ENCODE measurements around the gene EPM2AIP1. TPM values are rescaled to one million over a fixed set of nuclear protein-coding genes. Genes with fewer than 3 reads are reported as not detected.

The EPM2AIP1 gene
- total RNA-seq, 2 experiments from 2014 or later: 31.7 to 35.7 TPM

DNA sequence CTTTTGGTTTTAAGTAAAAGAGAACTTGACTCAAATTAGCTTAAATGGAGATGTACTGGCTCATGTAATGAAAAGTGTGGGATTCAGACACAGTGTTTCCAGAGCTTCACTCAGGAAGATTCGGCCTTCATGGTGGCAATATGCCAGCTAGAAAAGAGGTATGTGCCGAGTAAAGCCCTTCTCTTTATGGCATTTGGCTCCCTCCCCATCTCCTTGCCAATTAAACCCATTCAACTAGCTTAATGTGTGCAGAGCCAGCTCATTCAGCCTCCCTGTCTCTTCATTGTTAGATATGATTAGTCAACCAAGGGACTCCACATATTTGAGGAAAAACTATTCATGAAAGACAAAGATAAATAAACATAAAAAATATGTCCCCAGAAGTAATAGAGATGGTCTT, 33.1 kb downstream of the EPM2AIP1 start:
- Histone ChIP-seq H3K79me2 (ENCODE audit: insufficient read depth, low read depth, low read length) (no peaks in the 10 kb centered on the region), H3K9me2 (ENCODE audit: insufficient read depth, low read length) (no peaks in the 10 kb centered on the region), H3K4me1 (ENCODE audit: insufficient read depth, low read length, poor library complexity, severe bottlenecking) (peaks cover 19% of the 10 kb centered on the region), H3K4me2 (ENCODE audit: low read length) (no peak overlapping the region), H3K36me3 (ENCODE audit: insufficient read depth, low read length) (no peaks in the 10 kb centered on the region), H4K20me1 (ENCODE audit: insufficient read depth, low read length) (no peaks in the 10 kb centered on the region), H3K27ac (ENCODE audit: low read depth, low read length, poor library complexity, severe bottlenecking) (no peak overlapping the region), H3K9me3 (ENCODE audit: low read length) (no peaks in the 10 kb centered on the region), H3K4me3 (ENCODE audit: low read depth, low read length, poor library complexity, severe bottlenecking) (no peak overlapping the region), H2AFZ (ENCODE audit: low read length) (no peak overlapping the region)
- no peak for DNase-seq (ENCODE audit: low spot score)
- intact Hi-C loops (cut with micrococcal nuclease; ENCODE audit: unreplicated experiment): loop anchor here (2.0 kb wide), 2 partner anchors 91 to 231 kb away; no protein-coding TSS in a partner anchor
- POLR2A ChIA-PET: interaction anchor here (0.6 to 2.2 kb wide), 12 partner anchors 10 to 286 kb away, joined by 3 to 10 read pairs (median 6); partner anchors contain the start of genes EPM2AIP1 and MLH1
- no TSS peak for BruUV-seq (replicated peaks)
- CTCF ChIA-PET (ENCODE audit: unreplicated experiment): interaction anchor here (1.7 kb wide), 1 partner anchor 93 kb away, joined by 6 read pairs; no protein-coding TSS in a partner anchor
- TF ChIP-seq CTCF (conservative IDR thresholded peaks at IDR 0.05; ENCODE audit: low read length) (no peak), EZH2phosphoT487 (IDR thresholded peaks at IDR 0.05; ENCODE audit: borderline replicate concordance, low read depth, low read length) (no peak)

DNA sequence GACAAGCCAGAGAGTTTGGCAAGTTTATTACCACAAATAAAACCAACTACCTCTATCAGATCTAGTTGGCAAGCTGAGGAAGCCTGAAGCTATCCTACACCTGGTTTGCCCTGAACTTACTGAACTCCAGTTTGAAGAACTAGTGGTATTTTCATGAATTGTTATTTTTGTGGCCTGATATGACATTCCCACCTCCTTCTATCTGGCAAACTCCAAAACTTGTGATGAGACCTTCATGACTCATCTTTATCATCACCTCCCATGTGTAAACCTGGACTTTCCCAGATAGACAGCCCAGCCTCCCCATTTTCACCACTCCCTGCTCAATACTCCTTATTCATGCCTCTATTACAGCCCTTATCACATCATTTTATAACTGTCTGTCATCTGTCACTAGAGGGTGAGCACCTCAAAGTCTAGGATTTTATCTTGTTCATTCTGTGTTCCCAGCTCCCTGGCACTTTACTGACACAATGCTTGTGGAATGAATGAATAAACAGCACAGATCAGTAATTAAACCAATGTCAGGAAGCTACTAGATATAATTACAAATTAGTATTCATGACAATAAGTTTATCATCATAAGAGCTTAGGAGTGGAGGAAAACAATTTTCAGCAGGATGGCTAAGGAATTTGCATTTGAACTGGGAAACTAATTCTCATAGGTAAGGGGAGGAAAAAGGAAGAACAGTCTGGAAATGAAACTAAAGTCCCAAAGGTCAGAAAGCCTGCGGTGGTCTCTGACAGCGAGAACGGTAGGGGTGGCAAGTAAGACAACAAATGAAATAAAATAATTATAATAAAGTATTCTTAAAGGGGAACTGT, 34.9 kb downstream of the EPM2AIP1 start:
- intact Hi-C loops (cut with micrococcal nuclease; ENCODE audit: unreplicated experiment): loop anchor here (1.0 to 2.0 kb wide), 5 partner anchors 33 to 229 kb away; no protein-coding TSS in a partner anchor
- Histone ChIP-seq H3K27ac (ENCODE audit: low read depth, low read length, poor library complexity, severe bottlenecking) (no peak overlapping the region), H3K4me2 (ENCODE audit: low read length) (peak overlapping the region; percentile 66), H3K4me3 (ENCODE audit: low read depth, low read length, poor library complexity, severe bottlenecking) (peak overlapping the region; percentile 30), H4K20me1 (ENCODE audit: insufficient read depth, low read length) (no peaks in the 10 kb centered on the region), H3K4me1 (ENCODE audit: insufficient read depth, low read length, poor library complexity, severe bottlenecking) (peaks cover 14% of the 10 kb centered on the region), H3K79me2 (ENCODE audit: insufficient read depth, low read depth, low read length) (no peaks in the 10 kb centered on the region), H3K9me3 (ENCODE audit: low read length) (no peaks in the 10 kb centered on the region), H2AFZ (ENCODE audit: low read length) (peak overlapping the region; percentile 90), H3K36me3 (ENCODE audit: insufficient read depth, low read length) (no peaks in the 10 kb centered on the region), H3K9me2 (ENCODE audit: insufficient read depth, low read length) (no peaks in the 10 kb centered on the region)
- DNase-seq (ENCODE audit: low spot score): no peak
- no TSS peak for BruUV-seq (replicated peaks)
- POLR2A ChIA-PET: interaction anchor here (0.6 to 2.2 kb wide), 14 partner anchors 8 to 255 kb away, joined by 3 to 11 read pairs (median 6); partner anchors contain the start of gene TRANK1
- TF ChIP-seq CTCF (conservative IDR thresholded peaks at IDR 0.05; ENCODE audit: low read length) (no peak), EZH2phosphoT487 (IDR thresholded peaks at IDR 0.05; ENCODE audit: borderline replicate concordance, low read depth, low read length) (no peak)
- CTCF ChIA-PET (ENCODE audit: unreplicated experiment): interaction anchor here (0.8 to 2.6 kb wide), 12 partner anchors 12 to 200 kb away, joined by 3 to 14 read pairs (median 4); partner anchors contain the start of genes EPM2AIP1, MLH1 and TRANK1

All from OCI-LY7 (cell line).